CD4-positive, alpha-beta T cell treated with Interleukin-21 for 1 hour (primary cell): Measurements from ENCODE around the gene WRAP73.
"Not testable (repeated sequence)": the region's sequence is repeated elsewhere in the genome, so short reads cannot be mapped to it uniquely, and the experiment has no call there.

Experiments
- DNase-seq: peaks from one replicate; pipeline ENCODE4 v3.0.0-alpha.2; 2020

The WRAP73 gene

GRCh38 chr1:3594706-3595377, 55.1 kb downstream of the WRAP73 start:
- no peak for DNase-seq

DNA sequence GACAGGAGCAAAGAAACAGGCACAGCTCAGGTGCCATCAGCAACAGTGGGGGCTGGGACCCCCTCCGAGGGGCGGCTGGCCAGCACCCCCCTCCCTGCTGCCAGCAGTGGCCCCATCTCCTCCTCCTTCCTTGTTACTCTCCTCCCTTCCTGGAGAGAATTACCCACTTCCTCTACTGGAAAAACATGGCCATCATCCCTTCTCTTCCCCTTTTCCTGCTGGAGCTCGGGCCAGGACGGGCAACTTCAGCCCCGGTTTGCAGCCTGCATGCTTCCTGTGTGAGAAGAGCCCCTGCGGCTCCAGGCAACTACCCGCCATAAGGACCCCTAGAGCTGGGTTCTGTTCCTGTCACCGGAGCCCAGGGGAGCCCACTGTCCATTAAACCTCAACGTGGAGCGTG, 56.2 kb downstream of the WRAP73 start:
- no peak for DNase-seq

DNA sequence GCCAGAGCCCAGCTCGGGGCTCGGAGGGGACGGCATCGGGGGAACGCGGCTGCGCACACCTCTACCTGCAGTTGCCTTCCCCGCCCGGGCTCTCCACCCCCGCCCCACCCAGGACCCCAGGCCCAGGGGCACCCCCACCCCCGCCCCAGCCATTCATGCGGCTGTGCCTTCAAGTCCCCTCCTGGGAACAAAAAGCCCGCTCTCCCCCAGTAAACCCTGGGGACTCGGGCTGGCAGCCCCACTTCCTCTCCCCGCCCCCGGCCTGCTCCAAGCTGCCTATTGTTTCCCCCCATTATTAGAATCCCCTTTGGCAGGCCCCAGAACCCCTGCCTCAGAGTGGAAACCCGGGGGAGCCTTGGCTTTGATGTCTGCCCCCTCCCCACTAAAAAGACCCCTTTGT, 56.6 kb downstream of the WRAP73 start:
- no peak for DNase-seq

GRCh38 chr1:3590951-3591865, 58.7 kb downstream of the WRAP73 start:
- no peak for DNase-seq

DNA sequence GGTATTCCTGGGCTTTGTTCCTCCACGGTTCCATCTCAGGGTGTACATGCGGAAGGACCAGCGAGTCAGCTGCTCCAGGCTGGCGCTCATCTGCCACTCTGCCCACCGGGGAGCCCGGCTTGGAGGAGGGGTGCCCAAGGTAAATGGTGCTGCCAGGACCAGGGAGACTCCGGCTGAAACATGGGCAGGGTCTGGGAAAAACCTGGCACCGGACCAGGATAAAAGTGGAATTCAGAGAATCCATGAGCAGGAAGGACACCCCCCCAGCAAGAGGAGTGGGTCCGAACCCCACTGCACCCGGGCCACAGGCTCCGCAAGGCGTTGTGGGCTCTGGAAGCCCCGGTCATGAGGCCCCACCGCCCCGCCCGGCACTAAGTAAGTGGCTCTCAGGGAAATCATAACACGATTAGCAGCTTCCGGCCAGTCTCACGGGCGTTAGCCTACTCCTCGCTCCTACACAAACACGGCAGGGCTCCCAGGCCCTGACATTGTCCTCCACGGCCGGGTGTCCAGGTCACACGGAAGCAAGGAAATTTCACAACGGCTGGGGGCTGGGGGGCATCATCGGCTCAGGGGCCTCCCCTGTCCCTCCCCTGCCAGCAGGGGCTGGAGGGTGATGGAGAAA, 59.7 kb downstream of the WRAP73 start:
- DNase-seq = no peak

DNA sequence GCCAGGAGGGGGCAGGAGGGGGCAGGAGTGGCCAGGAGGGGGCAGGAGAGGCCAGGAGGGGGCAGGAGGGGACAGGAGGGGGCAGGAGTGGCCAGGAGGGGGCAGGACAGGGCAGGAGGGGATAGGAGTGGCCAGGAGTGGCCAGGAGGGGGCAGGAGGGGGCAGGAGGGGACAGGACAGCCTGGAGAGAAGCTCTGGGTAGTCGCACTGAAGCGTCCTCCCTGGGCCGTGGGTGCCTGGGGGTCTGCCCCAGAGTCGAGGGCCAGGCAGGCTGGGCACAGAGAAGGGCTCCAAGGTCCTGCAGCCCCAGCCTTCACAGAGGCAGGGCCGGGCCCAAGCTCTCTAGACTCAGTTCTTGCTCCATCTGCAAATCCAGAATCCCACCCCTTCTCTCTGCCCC, 61.5 kb downstream of the WRAP73 start:
- no peak for DNase-seq

GRCh38 chr1:3586986-3587759, 62.7 kb downstream of the WRAP73 start:
- no peak for DNase-seq

GRCh38 chr1:3585940-3586568, 63.8 kb downstream of the WRAP73 start:
- DNase-seq = no peak

DNA sequence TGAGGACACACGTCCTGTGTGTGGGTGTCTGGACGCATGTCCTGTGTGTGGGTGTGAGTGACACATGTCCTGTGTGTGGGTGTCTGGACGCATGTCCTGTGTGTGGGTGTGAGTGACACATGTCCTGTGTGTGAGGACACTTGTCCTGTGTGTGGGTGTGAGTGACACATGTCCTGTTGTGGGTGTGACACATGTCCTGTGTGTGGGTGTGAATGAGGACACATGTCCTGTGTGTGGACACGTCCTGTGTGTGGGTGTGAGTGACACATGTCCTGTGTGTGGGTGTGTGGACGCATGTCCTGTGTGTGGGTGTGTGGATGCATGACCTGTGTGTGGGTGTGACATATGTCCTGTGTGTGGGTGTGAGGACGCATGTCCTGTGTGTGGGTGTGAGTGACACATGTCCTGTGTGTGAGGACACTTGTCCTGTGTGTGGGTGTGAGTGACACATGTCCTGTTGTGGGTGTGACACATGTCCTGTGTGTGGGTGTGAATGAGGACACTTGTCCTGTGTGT, 64.5 kb downstream of the WRAP73 start:
- not testable (repeated sequence) for DNase-seq

GRCh38 chr1:3584915-3585314, 65.0 kb downstream of the WRAP73 start:
- DNase-seq = no peak

GRCh38 chr1:3583751-3584150, 66.2 kb downstream of the WRAP73 start:
- not testable (repeated sequence) for DNase-seq

GRCh38 chr1:3581296-3582036, 68.4 kb downstream of the WRAP73 start:
- DNase-seq = no peak
